Effector memory CD8-positive, alpha-beta T cell (primary cell): Measurements from ENCODE around the gene SLC9A3.

Experiments used
- ATAC-seq: fragments of 150-1000 bp; cut with Tn5 transposase; replicated peaks from 2 replicates; pipeline ENCODE4 v1.10.0; 2021; ENCODE audit warnings: mild to moderate bottlenecking, moderate library complexity
- DNase-seq, 3 experiments: peaks; one replicate each; pipeline ENCODE4 v3.0.0; 2021
- H3K27ac Mint-ChIP-seq, 2 donors: one replicate each; pipeline ENCODE4 v1.8.0; 2022; ENCODE audit warnings: mild to moderate bottlenecking in 2 of 2, mixed read lengths in 2 of 2, moderate library complexity in 2 of 2
- H3K27me3 Mint-ChIP-seq, 2 donors: one replicate each; pipeline ENCODE4 v1.8.0; 2022; ENCODE audit warnings: mixed read lengths in 2 of 2
- H3K36me3 Mint-ChIP-seq: one replicate; pipeline ENCODE4 v1.8.0; 2022; ENCODE audit warnings: mild to moderate bottlenecking, moderate library complexity, mixed read lengths; ENCODE audit not compliant: insufficient read depth
- H3K4me1 Mint-ChIP-seq, 2 donors: one replicate each; pipeline ENCODE4 v1.8.0; 2022; ENCODE audit warnings: low read depth in 2 of 2, mixed read lengths in 2 of 2
- H3K4me3 Mint-ChIP-seq, 2 donors: one replicate each; pipeline ENCODE4 v1.8.0; 2022; ENCODE audit warnings: mild to moderate bottlenecking in 2 of 2, mixed read lengths in 2 of 2, moderate library complexity in 2 of 2
- H3K9me3 Mint-ChIP-seq, 2 donors: one replicate each; pipeline ENCODE4 v1.8.0; 2022; ENCODE audit warnings: mixed read lengths in 2 of 2

SLC9A3 gene

DNA sequence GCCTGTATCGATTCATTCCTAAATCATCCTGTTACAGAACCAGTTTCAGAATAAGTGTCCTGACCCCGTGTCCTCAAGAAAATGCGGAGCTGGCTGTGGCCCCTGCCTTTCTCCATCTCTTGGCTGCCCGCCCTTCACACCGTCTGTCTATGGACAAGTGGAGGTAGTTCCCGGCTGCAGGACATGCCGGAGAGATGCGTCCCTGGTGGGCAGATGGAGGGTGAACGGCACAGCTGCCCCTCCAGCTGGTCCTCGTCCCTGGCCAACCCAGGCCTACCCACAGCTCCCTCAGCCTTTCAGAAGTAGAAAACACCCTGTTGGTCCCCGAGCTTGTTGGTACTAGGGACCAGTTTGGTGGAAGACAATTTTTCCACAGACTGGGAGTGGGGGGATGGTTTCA lies 96.0 kb downstream of the SLC9A3 start:
- H3K4me3 Mint-ChIP-seq, result no peak overlapping the region
- peaks cover 0 to 2% of the 10 kb centered on the region in 2 donors for H3K9me3 Mint-ChIP-seq
- no peaks in the 10 kb centered on the region for H3K36me3 Mint-ChIP-seq
- no peak for DNase-seq
- H3K27ac Mint-ChIP-seq, result no peak overlapping the region
- H3K27me3 Mint-ChIP-seq, result peaks cover 27 to 57% of the 10 kb centered on the region in 2 donors
- ATAC-seq, result no peak
- H3K4me1 Mint-ChIP-seq, result no peaks in the 10 kb centered on the region

DNA sequence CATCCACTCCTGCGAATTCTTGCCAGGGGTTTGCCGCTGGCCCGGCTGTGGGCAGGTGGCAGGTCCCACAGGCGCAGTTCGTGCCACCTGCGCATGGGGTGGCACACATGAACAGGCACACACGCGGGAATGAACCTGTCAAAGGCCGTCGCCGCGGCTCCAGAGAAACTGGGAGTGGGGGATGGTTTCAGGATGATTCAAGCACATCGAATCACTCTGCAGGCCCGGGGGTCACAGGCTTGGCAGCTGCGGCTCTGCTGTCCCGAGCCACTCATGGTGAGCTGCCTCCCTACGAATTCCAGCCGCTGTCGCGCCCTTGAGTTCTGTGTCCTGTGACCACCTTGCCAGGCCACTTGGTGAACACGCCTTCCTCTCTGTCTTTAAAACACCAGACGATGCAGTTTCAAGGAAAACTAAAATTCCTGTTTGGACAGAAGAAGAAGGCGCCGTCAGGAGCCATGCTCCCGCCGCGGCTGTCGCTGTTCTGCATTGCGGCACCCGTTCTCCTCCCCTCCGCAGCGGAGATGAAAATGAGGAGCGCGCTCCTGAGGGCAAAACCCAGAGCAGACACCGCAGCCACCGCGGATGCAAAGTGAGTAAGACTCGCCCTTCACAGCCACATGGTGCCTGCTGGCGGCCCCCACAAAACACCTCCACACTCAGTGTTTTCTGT lies 96.7 kb downstream of the SLC9A3 start:
- peaks cover 0 to 2% of the 10 kb centered on the region in 2 donors for H3K9me3 Mint-ChIP-seq
- H3K36me3 Mint-ChIP-seq, result no peaks in the 10 kb centered on the region
- no peaks in the 10 kb centered on the region for H3K4me1 Mint-ChIP-seq
- no peak for ATAC-seq
- DNase-seq, result no peak
- peaks cover 25 to 50% of the 10 kb centered on the region in 2 donors for H3K27me3 Mint-ChIP-seq
- no peak overlapping the region for H3K4me3 Mint-ChIP-seq
- H3K27ac Mint-ChIP-seq, result no peak overlapping the region

DNA sequence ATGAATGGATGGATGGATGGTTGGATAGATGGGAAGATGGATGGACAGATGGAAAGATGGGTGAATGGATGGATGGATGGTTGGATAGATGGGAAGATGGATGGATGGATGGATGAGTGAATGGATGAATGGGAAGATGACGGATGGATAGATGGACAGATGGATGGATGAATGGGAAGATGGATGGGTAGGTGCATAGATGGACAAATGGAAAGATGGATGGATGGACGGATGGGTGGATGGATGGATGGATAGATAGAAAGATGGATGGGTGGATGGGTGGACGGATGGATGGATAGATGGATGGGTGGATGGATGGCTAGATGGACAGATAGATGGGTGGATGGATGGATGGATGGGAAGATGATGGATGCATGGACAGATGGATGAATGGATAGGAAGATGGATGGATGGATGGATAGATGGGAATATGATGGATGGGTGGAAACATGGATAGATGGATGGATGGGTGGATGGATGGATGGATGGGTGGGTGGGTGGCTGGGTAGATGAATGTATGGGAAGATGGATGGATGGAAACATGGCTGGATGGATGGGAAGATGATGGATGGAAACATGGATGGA lies 97.8 kb downstream of the SLC9A3 start:
- H3K9me3 Mint-ChIP-seq, result peaks cover 0 to 2% of the 10 kb centered on the region in 2 donors
- no peak for DNase-seq
- no peak overlapping the region for H3K4me3 Mint-ChIP-seq
- ATAC-seq, result no peak
- peaks cover 16 to 39% of the 10 kb centered on the region in 2 donors for H3K27me3 Mint-ChIP-seq
- H3K27ac Mint-ChIP-seq, result no peak overlapping the region
- no peaks in the 10 kb centered on the region for H3K4me1 Mint-ChIP-seq
- no peaks in the 10 kb centered on the region for H3K36me3 Mint-ChIP-seq

DNA sequence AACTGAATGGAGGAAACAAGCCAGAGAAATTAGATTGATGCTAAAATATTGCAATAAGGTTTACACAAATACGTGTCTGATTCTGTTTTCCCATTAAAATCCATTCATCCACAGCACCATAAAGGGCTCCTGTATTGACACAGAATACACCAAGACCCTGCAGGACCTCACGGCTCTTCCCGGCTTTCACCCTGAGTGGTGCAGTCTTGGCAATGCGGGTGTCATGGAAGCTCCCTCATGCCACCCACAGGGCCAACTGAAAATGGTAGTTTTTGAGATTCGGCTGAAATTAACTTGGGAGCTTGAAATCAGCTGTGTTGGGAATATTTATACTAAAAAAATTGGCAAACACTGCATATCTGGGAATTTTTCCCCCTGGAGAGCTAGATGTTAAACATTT lies 98.5 kb downstream of the SLC9A3 start:
- H3K36me3 Mint-ChIP-seq, result no peaks in the 10 kb centered on the region
- peaks cover 0 to 2% of the 10 kb centered on the region in 2 donors for H3K9me3 Mint-ChIP-seq
- no peaks in the 10 kb centered on the region for H3K4me1 Mint-ChIP-seq
- H3K4me3 Mint-ChIP-seq, result no peak overlapping the region
- H3K27ac Mint-ChIP-seq, result no peak overlapping the region
- DNase-seq (no peak), ATAC-seq (no peak)
- peaks cover 14 to 36% of the 10 kb centered on the region in 2 donors for H3K27me3 Mint-ChIP-seq

DNA sequence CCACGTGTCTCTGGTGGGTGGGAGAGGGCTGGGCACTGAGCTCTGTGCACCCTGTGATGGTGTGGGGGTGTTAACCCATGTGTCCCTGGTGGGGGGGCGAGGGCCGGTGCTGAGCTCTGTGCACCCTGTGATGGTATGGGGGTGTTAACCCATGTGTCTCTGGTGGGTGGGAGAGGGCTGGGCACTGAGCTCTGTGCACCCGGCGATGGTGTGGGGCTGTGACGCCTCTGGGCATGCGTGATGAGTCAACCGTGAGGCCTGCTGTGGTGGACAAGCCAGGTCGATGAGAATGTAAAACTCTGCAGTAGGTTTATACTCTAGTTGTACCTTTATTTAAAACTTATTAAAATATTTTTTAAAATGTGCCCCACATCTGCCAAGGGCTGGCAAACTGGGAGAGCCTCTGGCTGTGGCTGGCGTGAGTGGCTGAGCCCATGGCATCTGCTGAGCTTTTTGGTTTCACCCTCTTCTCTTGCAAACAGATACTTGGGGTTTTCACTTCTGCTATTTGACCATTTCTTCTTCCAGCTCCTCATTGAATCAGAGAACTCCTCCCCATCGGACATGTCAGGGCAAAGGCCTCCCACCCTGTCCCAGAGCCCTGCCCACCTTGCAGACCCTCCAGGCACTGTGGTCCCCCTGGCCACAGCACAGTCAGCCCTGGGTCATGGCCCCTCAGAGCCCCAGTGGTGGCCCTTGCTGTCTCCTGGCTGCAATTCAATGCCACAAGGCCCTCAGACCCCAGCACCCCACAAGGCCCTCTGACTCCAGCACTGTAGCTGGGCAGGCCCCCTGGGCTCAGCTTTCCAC lies 99.7 kb downstream of the SLC9A3 start:
- Mint-ChIP-seq H3K4me1 (no peaks in the 10 kb centered on the region), H3K27me3 (peaks cover 14 to 24% of the 10 kb centered on the region in 2 donors), H3K27ac (no peak overlapping the region), H3K4me3 (no peak overlapping the region), H3K9me3 (peaks cover 0 to 2% of the 10 kb centered on the region in 2 donors), H3K36me3 (no peaks in the 10 kb centered on the region)
- no peak for ATAC-seq
- DNase-seq, result no peak

DNA sequence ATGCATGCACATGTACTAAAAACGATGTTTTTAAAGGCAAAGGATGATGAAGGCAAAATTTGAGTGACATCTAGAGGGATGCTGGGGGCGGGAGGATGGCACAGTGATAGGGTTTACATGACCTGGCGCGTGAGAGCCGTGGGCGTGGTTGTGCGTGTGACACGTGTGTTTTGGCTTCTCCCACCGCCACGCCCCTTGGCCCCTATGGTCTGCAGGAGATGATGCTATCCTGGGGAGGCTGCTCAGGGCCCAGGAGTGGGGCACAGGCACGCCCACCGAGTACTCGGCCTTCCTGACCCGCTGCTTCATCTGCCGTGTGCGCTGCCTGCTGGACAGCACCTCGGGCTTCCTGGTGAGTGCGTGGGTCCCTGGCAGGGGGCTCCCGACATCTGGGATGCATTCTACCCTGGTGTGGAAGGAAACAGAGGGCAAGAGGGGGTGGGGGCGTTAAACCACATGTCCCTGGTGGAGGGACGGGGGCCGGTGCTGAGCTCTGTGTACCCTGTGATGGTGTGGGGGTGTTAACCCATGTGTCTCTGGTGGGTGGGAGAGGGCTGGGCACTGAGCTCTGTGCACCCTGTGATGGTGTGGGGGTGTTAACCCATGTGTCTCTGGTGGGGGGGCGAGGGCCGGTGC lies 100.5 kb downstream of the SLC9A3 start:
- ATAC-seq, result no peak
- H3K4me1 Mint-ChIP-seq, result no peaks in the 10 kb centered on the region
- peaks cover 0 to 2% of the 10 kb centered on the region in 2 donors for H3K9me3 Mint-ChIP-seq
- no peak overlapping the region for H3K4me3 Mint-ChIP-seq
- H3K27ac Mint-ChIP-seq, result peak overlapping the region in 1 of 2 donors; percentile 18
- H3K27me3 Mint-ChIP-seq, result peaks cover 14 to 23% of the 10 kb centered on the region in 2 donors
- DNase-seq, result no peak
- no peaks in the 10 kb centered on the region for H3K36me3 Mint-ChIP-seq

DNA sequence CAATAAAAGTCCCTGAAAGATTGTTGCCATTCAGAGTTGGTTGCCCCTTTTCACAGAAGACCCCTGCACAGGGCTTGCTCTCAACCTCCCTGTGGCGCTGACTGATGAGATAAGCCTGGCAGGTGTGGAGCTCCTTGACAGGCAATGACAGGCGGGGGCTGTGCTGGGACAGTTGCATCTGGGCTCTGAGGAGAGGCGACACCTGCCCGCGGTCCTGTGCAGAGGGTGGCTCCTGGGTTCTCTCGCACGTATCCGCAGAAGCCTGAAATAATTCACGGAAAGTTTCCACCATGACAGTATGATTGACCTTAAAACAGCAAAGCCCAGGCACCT lies 101.0 kb downstream of the SLC9A3 start:
- DNase-seq (no peak), ATAC-seq (no peak)
- H3K4me1 Mint-ChIP-seq, result no peaks in the 10 kb centered on the region
- peaks cover 0 to 2% of the 10 kb centered on the region in 2 donors for H3K9me3 Mint-ChIP-seq
- no peaks in the 10 kb centered on the region for H3K36me3 Mint-ChIP-seq
- peaks cover 14 to 20% of the 10 kb centered on the region in 2 donors for H3K27me3 Mint-ChIP-seq
- H3K4me3 Mint-ChIP-seq, result no peak overlapping the region
- H3K27ac Mint-ChIP-seq, result peak overlapping the region in 1 of 2 donors; percentile 18

DNA sequence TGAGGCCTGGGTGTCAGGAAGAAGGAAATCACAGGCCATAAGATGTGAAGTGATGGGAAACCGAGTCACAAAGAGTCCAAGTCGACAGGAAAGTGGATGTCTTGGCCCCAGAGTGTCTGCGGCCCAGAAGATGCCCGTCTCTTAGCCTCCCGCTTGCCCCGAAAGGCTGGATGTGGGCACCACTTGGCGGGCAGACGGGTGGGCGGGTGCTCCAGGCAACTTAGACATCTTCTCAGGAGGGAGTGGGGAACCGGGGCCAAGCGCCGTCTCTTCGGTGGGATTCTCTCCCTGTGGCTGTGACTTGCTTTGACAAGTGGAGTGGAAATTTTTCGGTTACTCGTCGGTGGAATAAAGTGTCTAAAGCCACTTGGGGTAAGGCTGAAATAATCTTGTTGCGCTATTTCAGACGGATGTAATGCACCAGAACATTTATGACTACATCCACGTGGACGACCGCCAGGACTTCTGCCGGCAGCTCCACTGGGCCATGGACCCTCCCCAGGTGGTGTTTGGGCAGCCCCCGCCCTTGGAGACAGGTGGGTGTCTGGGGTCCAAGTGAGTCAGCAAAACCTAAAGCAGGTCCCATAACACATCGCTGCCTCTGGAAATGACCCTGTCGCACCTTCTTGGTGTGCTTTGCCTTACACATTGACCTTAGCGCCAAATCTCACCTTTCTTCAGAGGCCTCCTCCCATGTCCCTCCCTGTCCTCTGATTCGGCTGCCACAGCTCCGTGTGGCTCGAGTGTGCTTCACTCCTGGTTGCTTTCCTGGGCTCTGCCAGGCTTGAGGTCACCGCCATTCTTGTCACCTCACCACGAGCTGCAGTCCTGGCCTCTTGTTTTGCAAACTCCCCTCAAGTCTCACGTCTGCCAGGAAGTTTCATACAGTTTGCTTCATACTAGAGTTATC lies 101.7 kb downstream of the SLC9A3 start:
- H3K27ac Mint-ChIP-seq, result peak overlapping the region in 1 of 2 donors; percentile 18

DNA sequence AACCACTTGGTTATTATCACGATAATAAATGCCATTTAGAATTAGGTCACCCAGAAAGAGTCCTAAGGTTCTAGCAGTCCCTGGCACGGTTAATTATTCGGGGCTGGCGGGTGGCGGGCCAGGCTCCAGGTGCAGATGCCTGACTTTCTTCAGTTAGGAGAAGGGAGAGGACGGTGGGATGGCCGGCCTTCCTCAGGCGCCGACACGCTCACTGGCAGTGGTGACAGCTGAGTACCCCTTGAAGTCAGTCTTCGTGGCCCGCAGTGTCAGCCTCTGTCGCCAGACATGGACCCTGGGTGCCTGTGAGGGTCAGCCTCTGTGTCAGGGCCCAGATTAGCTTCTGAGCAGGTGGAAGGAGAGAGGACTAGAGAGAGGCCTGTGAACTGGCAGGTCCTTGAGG lies 102.3 kb downstream of the SLC9A3 start:
- Mint-ChIP-seq H3K4me3 (no peak overlapping the region), H3K27ac (no peak overlapping the region), H3K9me3 (peaks cover 0 to 2% of the 10 kb centered on the region in 2 donors), H3K27me3 (peaks cover 12 to 13% of the 10 kb centered on the region in 2 donors), H3K4me1 (no peaks in the 10 kb centered on the region), H3K36me3 (no peaks in the 10 kb centered on the region)
- DNase-seq (no peak), ATAC-seq (no peak)

More for the DNA sequence above, 101.7 kb downstream of the SLC9A3 start:
- ATAC-seq (no peak), DNase-seq (no peak)
- Mint-ChIP-seq H3K4me3 (no peak overlapping the region), H3K27me3 (peaks cover 14 to 16% of the 10 kb centered on the region in 2 donors), H3K4me1 (no peaks in the 10 kb centered on the region), H3K9me3 (peaks cover 0 to 2% of the 10 kb centered on the region in 2 donors), H3K36me3 (no peaks in the 10 kb centered on the region)

DNA sequence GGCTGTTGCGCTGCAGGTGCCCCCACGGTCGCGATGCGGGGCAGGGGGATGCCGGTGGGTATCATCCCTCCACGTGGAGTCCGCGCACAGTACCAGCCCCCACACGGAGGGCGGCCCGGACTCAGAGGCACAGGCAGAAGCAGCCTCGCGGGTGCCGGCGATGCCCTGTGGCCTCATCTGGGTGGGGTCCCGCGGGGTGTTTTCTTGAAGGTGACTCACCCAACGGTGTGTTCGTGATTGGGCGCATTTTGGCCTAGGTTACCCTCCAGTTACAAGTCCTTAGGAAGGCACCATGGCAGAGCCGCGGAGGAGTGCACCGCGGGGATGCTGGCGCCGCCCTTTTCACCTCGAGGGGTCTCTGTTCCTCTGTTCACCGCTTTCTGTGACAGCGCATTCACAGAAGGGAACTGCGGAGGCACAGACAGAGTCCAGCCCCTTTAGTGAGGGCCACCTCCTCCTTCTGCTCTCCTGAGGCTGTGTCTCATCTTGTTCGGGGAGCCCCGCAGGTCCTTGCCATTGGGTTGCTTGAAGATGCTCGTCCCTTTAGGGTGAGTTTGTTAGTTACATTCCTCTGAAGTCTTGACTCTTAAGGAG lies 102.9 kb downstream of the SLC9A3 start:
- Mint-ChIP-seq H3K27me3 (peaks cover 7 to 8% of the 10 kb centered on the region in 2 donors), H3K27ac (no peak overlapping the region), H3K4me3 (no peak overlapping the region), H3K9me3 (peaks cover 0 to 2% of the 10 kb centered on the region in 2 donors), H3K36me3 (no peaks in the 10 kb centered on the region), H3K4me1 (peaks cover 0 to 2% of the 10 kb centered on the region in 2 donors)
- DNase-seq (no peak), ATAC-seq (no peak)

DNA sequence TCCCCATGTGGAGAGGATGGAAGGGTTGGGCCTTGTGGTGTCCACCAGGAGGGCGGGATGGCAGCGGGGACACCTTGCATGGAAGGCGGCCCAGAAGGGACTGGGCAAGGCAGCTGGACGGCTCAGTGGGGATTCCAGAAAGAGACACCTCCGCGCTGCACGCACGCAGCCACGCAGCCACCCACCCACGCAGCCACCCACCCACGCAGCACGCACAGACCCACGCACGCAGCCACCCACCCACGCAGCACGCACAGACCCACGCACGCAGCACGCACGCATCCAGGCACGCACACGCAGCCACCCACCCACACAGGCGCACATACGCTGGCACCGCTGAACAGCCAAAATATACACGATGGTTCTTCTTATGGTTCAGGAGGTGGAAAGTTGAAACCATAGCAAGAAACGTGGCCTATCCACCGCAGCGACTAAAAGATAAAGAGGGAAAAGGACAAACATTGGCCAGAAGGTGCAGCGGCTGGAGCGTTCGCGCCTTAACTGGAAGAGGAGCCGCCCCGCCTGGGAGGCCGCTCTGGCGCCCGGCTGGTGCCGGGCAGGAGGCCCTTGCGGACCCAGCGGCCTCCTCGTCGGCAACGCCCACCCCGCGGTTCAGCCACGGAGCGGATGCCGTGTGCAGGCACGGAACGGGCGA lies 103.5 kb downstream of the SLC9A3 start:
- Mint-ChIP-seq H3K27ac (no peak overlapping the region), H3K4me3 (no peak overlapping the region), H3K9me3 (no peaks in the 10 kb centered on the region), H3K4me1 (peaks cover 0 to 6% of the 10 kb centered on the region in 2 donors), H3K27me3 (peaks cover under 1 to 2% of the 10 kb centered on the region in 2 donors), H3K36me3 (no peaks in the 10 kb centered on the region)
- ATAC-seq, result no peak
- DNase-seq, result no peak
